HG03066 (cell line): ENCODE measurements around the gene TOMM40.
"Not testable (repeated sequence)": the region's sequence is repeated elsewhere in the genome, so short reads cannot be mapped to it uniquely, and the experiment has no call there.

ENCODE experiments used
- ATAC-seq: cut with Tn5 transposase; IDR thresholded peaks from one replicate; pipeline ENCODE4 v1.9.1; 2021; ENCODE audit warnings: low read depth; ENCODE audit not compliant: unreplicated experiment

Gene TOMM40

GRCh38 chr19:44891016-44891882 is at the start of gene TOMM40:
TSS of gene TOMM40 (plus strand) at chr19:44891254. CDS start at chr19:44891416, 162 bp downstream.
- peak; percentile 61 for ATAC-seq

GRCh38 chr19:44845286-44845611 is 45.8 kb upstream of the TOMM40 start:
- ATAC-seq, result no peak

GRCh38 chr19:44845612-44846454 is 45.2 kb upstream of the TOMM40 start, which contains the start of gene NECTIN2:
TSS of gene NECTIN2 (plus strand) at chr19:44846297. CDS start at chr19:44846526, 229 bp downstream.
- ATAC-seq, result no peak

GRCh38 chr19:44846455-44847143 is 44.5 kb upstream of the TOMM40 start:
- ATAC-seq, result no peak

GRCh38 chr19:44847144-44848035 is 43.7 kb upstream of the TOMM40 start:
- no peak for ATAC-seq

- ATAC-seq, result no peak
These were observed 42.8 kb upstream of the TOMM40 start for GRCh38 chr19:44848036-44848811.

GRCh38 chr19:44848812-44849447 is 42.1 kb upstream of the TOMM40 start:
- no peak for ATAC-seq

- ATAC-seq, result no peak
These were observed 40.4 kb upstream of the TOMM40 start for GRCh38 chr19:44850641-44851109.

- ATAC-seq, result no peak
These were observed 39.6 kb upstream of the TOMM40 start for GRCh38 chr19:44851427-44851826.

- ATAC-seq, result no peak
These were observed 35.4 kb upstream of the TOMM40 start for GRCh38 chr19:44855606-44856005.

- no peak for ATAC-seq
These were observed 34.5 kb upstream of the TOMM40 start for GRCh38 chr19:44856421-44857083.

GRCh38 chr19:44857837-44858236 is 33.2 kb upstream of the TOMM40 start:
- ATAC-seq, result no peak

GRCh38 chr19:44861576-44861975 is 29.5 kb upstream of the TOMM40 start:
- ATAC-seq, result not testable (repeated sequence)

GRCh38 chr19:44863990-44864389 is 27.1 kb upstream of the TOMM40 start:
- no peak for ATAC-seq

- no peak for ATAC-seq
These were observed 25.8 kb upstream of the TOMM40 start for GRCh38 chr19:44865196-44865767.

- no peak for ATAC-seq
These were observed 24.4 kb upstream of the TOMM40 start for GRCh38 chr19:44866664-44867063.

- no peak for ATAC-seq
These were observed 23.5 kb upstream of the TOMM40 start for GRCh38 chr19:44867578-44867977.
